HG03280 (cell line): ENCODE data around the gene ARHGAP45.
"Not testable (repeated sequence)": the region's sequence is repeated elsewhere in the genome, so short reads cannot be mapped to it uniquely, and the experiment has no call there.

ENCODE experiments used
- ATAC-seq: cut with Tn5 transposase; IDR thresholded peaks from one replicate; pipeline ENCODE4 v1.9.1; 2021; ENCODE audit warnings: mild to moderate bottlenecking, moderate library complexity; ENCODE audit not compliant: unreplicated experiment

Gene ARHGAP45

GRCh38 chr19:1113030-1113985, 46.3 kb downstream of the ARHGAP45 start:
- peak; percentile 57 for ATAC-seq

- ATAC-seq: no peak
Observed at GRCh38 chr19:1113986-1114483, 47.1 kb downstream of the ARHGAP45 start.

- not testable (repeated sequence) for ATAC-seq
Observed at GRCh38 chr19:1114728-1115127, 47.8 kb downstream of the ARHGAP45 start.

GRCh38 chr19:1115646-1116420, 48.9 kb downstream of the ARHGAP45 start:
- no peak for ATAC-seq

GRCh38 chr19:1116726-1117581, 50.0 kb downstream of the ARHGAP45 start:
- no peak for ATAC-seq

- ATAC-seq: no peak
Observed at GRCh38 chr19:1117654-1118053, 50.7 kb downstream of the ARHGAP45 start.

GRCh38 chr19:1118999-1119398, 52.0 kb downstream of the ARHGAP45 start:
- no peak for ATAC-seq

GRCh38 chr19:1119475-1120217, 52.7 kb downstream of the ARHGAP45 start:
- ATAC-seq: no peak

GRCh38 chr19:1121395-1121794, 54.4 kb downstream of the ARHGAP45 start:
- ATAC-seq: no peak

GRCh38 chr19:1122021-1122971, 55.3 kb downstream of the ARHGAP45 start:
- no peak for ATAC-seq

- no peak for ATAC-seq
Observed at GRCh38 chr19:1122972-1123363, 56.0 kb downstream of the ARHGAP45 start.

GRCh38 chr19:1123381-1123780, 56.4 kb downstream of the ARHGAP45 start:
- no peak for ATAC-seq

GRCh38 chr19:1123885-1124677, 57.1 kb downstream of the ARHGAP45 start:
- no peak for ATAC-seq

- ATAC-seq: no peak
Observed at GRCh38 chr19:1125601-1126467, 58.9 kb downstream of the ARHGAP45 start.

- ATAC-seq: no peak
Observed at GRCh38 chr19:1126984-1127760, 60.2 kb downstream of the ARHGAP45 start.

- no peak for ATAC-seq
Observed at GRCh38 chr19:1128106-1128505, 61.1 kb downstream of the ARHGAP45 start.
